SK-N-SH treated with all-trans-retinoic acid at 6 μM for 48 hours (cell line): Measurements from ENCODE around the gene SFXN1.

ENCODE experiments used
- BACH2 ChIP-seq: fragments of 250-450 bp; sonication (Bioruptor Pico); IDR thresholded peaks from 2 replicates; pipeline ENCODE4 v1.9.0; 2021; ENCODE audit warnings: mild to moderate bottlenecking, borderline replicate concordance
- PATZ1 ChIP-seq: fragments of 250-450 bp; sonication (Bioruptor Pico); IDR thresholded peaks from 2 replicates; pipeline ENCODE4 v1.8.0; 2020; ENCODE audit warnings: mild to moderate bottlenecking, moderate library complexity, borderline replicate concordance
- SNAI2 ChIP-seq: fragments of 250-450 bp; sonication (Bioruptor Pico); IDR thresholded peaks from 2 replicates; pipeline ENCODE4 v1.5.0; 2020; ENCODE audit warnings: mild to moderate bottlenecking, moderate library complexity
- ZFP3 ChIP-seq: fragments of 250-450 bp; sonication (Bioruptor Pico); IDR thresholded peaks from 2 replicates; pipeline ENCODE4 v1.5.0; 2020; ENCODE audit warnings: mild to moderate bottlenecking, moderate library complexity

GRCh38 chr5:175465282-175465681 is 13.1 kb upstream of the SFXN1 start:
- TF ChIP-seq PATZ1 (CRISPR knock-in tag) (no peak), ZFP3 (CRISPR knock-in tag) (no peak), SNAI2 (CRISPR knock-in tag) (no peak), BACH2 (no peak)
